GM12872 (cell line): Measurements from ENCODE around the gene MBD6.

Experiments
- TF ChIP-seq, protein P1 (sequence below): IDR thresholded peaks from 3 replicates; pipeline ENCODE4 v1.5.1; 2011; ENCODE audit warnings: low read depth, mild to moderate bottlenecking, low read length, moderate library complexity; ENCODE audit not compliant: insufficient read depth

The MBD6 gene, protein sequence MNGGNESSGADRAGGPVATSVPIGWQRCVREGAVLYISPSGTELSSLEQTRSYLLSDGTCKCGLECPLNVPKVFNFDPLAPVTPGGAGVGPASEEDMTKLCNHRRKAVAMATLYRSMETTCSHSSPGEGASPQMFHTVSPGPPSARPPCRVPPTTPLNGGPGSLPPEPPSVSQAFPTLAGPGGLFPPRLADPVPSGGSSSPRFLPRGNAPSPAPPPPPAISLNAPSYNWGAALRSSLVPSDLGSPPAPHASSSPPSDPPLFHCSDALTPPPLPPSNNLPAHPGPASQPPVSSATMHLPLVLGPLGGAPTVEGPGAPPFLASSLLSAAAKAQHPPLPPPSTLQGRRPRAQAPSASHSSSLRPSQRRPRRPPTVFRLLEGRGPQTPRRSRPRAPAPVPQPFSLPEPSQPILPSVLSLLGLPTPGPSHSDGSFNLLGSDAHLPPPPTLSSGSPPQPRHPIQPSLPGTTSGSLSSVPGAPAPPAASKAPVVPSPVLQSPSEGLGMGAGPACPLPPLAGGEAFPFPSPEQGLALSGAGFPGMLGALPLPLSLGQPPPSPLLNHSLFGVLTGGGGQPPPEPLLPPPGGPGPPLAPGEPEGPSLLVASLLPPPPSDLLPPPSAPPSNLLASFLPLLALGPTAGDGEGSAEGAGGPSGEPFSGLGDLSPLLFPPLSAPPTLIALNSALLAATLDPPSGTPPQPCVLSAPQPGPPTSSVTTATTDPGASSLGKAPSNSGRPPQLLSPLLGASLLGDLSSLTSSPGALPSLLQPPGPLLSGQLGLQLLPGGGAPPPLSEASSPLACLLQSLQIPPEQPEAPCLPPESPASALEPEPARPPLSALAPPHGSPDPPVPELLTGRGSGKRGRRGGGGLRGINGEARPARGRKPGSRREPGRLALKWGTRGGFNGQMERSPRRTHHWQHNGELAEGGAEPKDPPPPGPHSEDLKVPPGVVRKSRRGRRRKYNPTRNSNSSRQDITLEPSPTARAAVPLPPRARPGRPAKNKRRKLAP

DNA sequence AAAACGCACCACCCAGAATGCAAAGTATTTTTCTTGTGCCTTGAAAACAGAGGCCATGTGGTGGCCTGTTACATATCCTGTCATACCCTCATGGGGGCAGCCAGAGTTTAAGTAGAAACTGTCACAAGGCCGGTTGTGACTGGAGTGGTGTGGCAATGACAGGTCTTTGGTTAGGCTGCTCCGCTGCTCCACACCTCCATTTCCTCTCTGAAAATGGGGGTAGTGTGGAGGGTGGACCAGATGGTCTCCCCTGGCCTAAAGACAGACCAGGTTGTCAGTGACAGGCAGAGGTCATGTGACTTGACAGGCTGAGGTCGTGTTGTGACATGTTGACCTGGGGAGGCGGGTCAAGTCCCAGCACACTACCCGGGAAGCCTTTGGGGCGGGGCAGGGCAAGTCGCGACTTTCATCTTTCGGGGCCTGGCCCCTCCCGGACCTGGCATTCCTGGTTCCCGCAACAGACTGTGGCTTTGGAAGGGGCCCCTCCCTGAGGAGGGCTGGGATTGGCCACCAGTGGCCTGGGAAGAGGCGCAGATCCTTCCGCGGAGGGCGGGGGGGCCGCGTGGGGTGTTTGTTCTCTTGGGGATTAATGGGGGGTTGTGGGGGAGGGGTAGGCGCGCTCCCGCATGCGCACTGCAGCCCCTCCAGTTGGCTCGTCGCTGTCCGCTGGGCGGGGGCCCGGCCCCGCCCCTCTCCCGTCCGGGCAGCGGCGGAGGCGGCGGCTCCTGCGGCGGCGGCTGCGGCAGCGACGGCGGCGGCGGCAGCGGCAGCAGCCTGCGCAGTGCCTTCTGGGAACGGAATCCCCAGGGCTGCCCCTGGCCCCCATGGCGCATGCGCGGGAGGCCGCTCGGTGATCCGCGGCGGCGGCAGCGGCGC is at the start of gene MBD6:
TSS of gene MBD6 (plus strand) at position 814 of the 876 bp plus-strand sequence. CDS start 1,480 bp downstream, outside the sequence.
- TF ChIP-seq, protein P1, sequence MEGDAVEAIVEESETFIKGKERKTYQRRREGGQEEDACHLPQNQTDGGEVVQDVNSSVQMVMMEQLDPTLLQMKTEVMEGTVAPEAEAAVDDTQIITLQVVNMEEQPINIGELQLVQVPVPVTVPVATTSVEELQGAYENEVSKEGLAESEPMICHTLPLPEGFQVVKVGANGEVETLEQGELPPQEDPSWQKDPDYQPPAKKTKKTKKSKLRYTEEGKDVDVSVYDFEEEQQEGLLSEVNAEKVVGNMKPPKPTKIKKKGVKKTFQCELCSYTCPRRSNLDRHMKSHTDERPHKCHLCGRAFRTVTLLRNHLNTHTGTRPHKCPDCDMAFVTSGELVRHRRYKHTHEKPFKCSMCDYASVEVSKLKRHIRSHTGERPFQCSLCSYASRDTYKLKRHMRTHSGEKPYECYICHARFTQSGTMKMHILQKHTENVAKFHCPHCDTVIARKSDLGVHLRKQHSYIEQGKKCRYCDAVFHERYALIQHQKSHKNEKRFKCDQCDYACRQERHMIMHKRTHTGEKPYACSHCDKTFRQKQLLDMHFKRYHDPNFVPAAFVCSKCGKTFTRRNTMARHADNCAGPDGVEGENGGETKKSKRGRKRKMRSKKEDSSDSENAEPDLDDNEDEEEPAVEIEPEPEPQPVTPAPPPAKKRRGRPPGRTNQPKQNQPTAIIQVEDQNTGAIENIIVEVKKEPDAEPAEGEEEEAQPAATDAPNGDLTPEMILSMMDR = no peak

DNA sequence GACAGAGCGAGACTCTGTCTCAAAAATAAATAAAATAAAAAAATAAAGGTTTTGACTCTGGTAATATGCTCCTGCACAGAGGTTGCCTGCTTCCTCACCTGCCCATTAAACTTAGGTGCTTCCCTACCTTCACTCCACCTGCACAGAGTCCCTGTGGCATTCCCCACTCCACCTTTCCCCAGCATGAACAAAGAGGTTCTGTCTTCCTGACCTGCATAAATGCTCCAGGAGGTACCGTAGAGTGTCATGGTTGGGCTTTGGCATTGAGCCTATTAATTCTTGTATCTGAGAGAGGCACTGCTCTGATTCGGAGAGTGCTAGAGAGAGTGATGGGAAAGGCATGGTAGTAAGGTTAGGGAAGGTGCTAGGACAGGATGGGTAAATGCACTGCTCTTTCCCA is 49.2 kb upstream of the MBD6 start:
- TF ChIP-seq, protein P1 = no peak

DNA sequence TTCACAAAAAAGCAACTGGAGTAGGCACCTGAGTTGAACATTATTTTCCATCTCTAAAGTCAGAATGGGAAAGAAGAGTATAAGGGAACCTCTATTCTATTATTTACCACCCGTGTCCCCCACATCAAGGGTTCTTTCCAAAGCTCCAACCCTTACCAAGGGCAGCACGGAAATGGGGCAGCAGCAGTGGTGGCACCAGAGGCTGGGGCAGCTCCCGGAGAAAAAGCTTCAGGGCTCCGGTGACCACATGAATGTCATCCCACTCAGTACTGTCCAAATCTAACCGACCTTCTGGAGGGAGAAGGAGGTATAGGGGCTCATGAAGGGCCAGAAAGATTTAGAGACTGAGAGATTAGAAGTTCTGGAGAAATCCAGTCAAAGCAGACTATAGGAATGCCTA is 48.7 kb upstream of the MBD6 start:
- TF ChIP-seq, protein P1 = no peak

DNA sequence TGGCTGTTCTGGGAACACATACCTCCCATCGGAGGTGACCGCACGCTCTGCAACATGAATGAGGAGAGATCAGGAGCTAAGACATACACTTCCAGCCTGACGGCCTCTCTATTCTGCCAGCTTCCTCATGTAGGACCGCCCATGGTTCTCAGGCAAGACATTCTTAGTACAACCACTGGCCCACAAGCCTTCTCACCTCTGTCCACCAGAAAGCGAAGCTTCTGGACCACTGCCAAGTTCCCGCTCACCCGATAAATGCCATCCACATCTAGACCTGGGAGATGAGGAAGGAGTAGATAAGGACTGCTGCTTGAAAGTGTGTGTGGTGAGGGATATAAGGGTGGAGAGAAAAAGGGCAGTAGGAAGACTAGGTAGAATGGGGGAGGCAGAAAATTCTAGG is 48.2 kb upstream of the MBD6 start:
- TF ChIP-seq, protein P1 = no peak

DNA sequence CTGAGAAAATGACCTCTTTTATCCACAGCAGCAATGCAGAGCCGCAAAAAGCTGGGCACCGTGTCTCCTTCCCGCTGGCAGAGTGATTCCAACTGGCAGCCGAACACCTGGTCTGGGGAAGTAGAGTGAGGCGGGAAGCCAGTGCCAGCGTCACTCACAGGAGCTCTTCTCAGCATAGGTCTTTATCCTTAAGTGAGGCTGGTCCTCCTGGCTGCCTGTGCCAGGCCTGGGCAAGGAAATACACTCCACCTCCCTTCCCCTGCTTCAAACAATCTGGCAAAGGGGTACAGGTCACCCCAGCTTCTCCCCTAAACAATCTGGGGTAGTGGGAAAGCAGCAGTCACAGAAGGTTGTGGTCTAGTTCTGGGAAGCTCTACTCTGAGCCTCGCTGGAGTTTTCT is 47.8 kb upstream of the MBD6 start:
- TF ChIP-seq, protein P1 = no peak

DNA sequence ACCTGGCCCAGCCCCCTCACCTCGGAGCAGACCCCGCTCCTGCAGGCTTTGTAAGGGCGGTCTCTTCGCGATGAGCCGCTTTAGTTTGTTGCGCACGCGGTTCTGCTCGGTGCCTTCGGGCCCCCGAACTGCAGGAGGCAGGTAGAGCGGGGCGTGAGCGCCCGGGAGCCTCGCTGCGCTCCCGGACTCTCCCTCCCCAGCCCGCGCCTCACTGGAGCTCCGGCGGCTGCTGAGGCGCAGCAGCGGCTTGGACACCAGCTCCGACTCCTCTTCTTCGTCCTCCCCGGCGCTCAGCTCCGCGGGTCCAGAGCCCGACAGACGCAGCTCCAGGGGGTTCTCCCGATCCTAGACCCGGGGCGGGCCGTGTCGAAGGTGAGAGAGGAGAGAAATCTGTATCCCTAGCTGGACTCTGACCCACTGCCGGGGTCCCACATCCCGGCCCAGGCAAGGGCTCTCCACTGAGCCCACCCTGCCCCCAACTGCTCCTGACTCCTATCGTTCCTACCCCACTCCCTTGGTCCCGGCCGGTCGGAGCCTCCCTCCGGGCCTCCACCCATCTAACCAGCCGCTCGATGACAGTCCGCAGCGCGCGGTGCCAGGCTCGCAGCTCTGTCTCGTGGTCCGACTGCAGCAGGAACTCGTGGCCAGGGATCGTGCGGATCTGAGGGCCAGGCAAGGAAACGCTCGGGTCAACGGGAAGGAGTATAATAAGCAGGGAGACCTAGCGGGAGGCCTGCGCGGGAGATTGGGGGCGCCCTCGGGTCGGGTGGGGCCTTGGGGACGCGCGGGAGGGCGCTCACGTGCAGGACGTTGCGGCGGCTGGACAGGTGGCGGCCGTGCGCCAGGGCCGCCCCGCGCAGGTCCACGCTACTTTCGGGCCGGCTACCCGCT is 47.1 kb upstream of the MBD6 start:
- TF ChIP-seq, protein P1 = no peak
